ENCODE measurements around the gene EIF3K. TPM values are rescaled to one million over a fixed set of nuclear protein-coding genes. Genes with fewer than 3 reads are reported as not detected.

EIF3K gene
- total RNA-seq, 1 experiment from 2014 or later, result 2,011 TPM

- TSS peak; percentile 7 for BruUV-seq (replicated peaks)
- TF ChIP-seq CTCF (IDR thresholded peaks at IDR 0.05), result no peak
- TF ChIP-seq SIN3A (IDR thresholded peaks at IDR 0.05; ENCODE audit: borderline replicate concordance, insufficient read depth, low read depth, low read length), result no peak
- TF ChIP-seq TCF7L2 (IDR thresholded peaks at IDR 0.05; ENCODE audit: low read depth, low read length), result no peak
- ATAC-seq (no peak), DNase-seq (ENCODE audit: low read depth, low spot score) (no peak)
- CTCF ChIA-PET, result interaction anchor here (0.6 to 2.1 kb wide), 9 partner anchors 9 to 120 kb away, joined by 3 to 22 read pairs (median 3); no protein-coding TSS in a partner anchor
- intact Hi-C loops (cut with micrococcal nuclease; ENCODE audit: unreplicated experiment), result no loop called here
- no peaks in the 10 kb centered on the region for H3K27me3 ChIP-seq (ENCODE audit: control insufficient read depth, insufficient read depth, low read length)
- no peaks in the 10 kb centered on the region for H3K9me3 ChIP-seq (ENCODE audit: control insufficient read depth, insufficient read depth, low read depth, low read length)
- in situ Hi-C loops (cut with HindIII; ENCODE audit: low pct_unique_long_range_greater_than_20kb, low sequenced_read_pairs), result no loop called here
- POLR2A ChIA-PET, result interaction anchor here (0.6 to 3.0 kb wide), 21 partner anchors 9 to 1676 kb away, joined by 3 to 23 read pairs (median 5); partner anchors contain the start of gene EIF3K
- H3K4me3 ChIP-seq (ENCODE audit: low read depth in 2 of 2, low read length in 2 of 2), result peak overlapping the region; percentile 50 to 68
- peak overlapping the region; percentile 96 for H3K27ac ChIP-seq (ENCODE audit: low read length)
- peaks cover 23% of the 10 kb centered on the region for H3K4me1 ChIP-seq (ENCODE audit: control insufficient read depth, insufficient read depth, low read length)
- no peaks in the 10 kb centered on the region for H3K36me3 ChIP-seq (ENCODE audit: control insufficient read depth, insufficient read depth, low read length)
Observed at GRCh38 chr19:38647966-38648768, 29.2 kb downstream of the EIF3K start.

- Histone ChIP-seq H3K36me3 (ENCODE audit: control insufficient read depth, insufficient read depth, low read length) (no peaks in the 10 kb centered on the region), H3K4me3 (ENCODE audit: low read depth in 2 of 2, low read length in 2 of 2) (peak overlapping the region; percentile 50 to 68), H3K4me1 (ENCODE audit: control insufficient read depth, insufficient read depth, low read length) (peaks cover 30% of the 10 kb centered on the region), H3K27me3 (ENCODE audit: control insufficient read depth, insufficient read depth, low read length) (no peaks in the 10 kb centered on the region), H3K9me3 (ENCODE audit: control insufficient read depth, insufficient read depth, low read depth, low read length) (no peaks in the 10 kb centered on the region), H3K27ac (ENCODE audit: low read length) (peak overlapping the region; percentile 96)
- TF ChIP-seq TCF7L2 (IDR thresholded peaks at IDR 0.05; ENCODE audit: low read depth, low read length), result no peak
- no peak for TF ChIP-seq CTCF (IDR thresholded peaks at IDR 0.05)
- TF ChIP-seq SIN3A (IDR thresholded peaks at IDR 0.05; ENCODE audit: borderline replicate concordance, insufficient read depth, low read depth, low read length), result no peak
- no peak for TF ChIP-seq POLR2AphosphoS5 (IDR thresholded peaks at IDR 0.05; ENCODE audit: low read depth, low read length)
- TF ChIP-seq REST (IDR thresholded peaks at IDR 0.05; ENCODE audit: insufficient read depth in 1 of 2, low read depth in 2 of 2, low read length in 1 of 2), result no peak
- CTCF ChIA-PET, result interaction anchor here (0.6 to 1.4 kb wide), 7 partner anchors 10 to 1668 kb away, joined by 3 to 8 read pairs (median 3); partner anchors contain the start of gene SAMD4B
- DNase-seq (ENCODE audit: low read depth, low spot score) (no peak), ATAC-seq (no peak)
- in situ Hi-C loops (cut with HindIII; ENCODE audit: low pct_unique_long_range_greater_than_20kb, low sequenced_read_pairs), result no loop called here
- no TSS peak for BruUV-seq (replicated peaks)
- intact Hi-C loops (cut with micrococcal nuclease; ENCODE audit: unreplicated experiment), result no loop called here
- POLR2A ChIA-PET, result interaction anchor here (0.5 to 3.0 kb wide), 14 partner anchors 9 to 643 kb away, joined by 3 to 23 read pairs (median 4); no protein-coding TSS in a partner anchor
Observed at GRCh38 chr19:38648769-38649304, 29.8 kb downstream of the EIF3K start.
